Globus pallidus (tissue), 1 donor: ENCODE measurements around the gene UNC45A.

Source experiments
- DNase-seq: peaks from one replicate; pipeline ENCODE4 v3.0.0-alpha.2; 2015; ENCODE audit warnings: low spot score

Gene UNC45A

DNA sequence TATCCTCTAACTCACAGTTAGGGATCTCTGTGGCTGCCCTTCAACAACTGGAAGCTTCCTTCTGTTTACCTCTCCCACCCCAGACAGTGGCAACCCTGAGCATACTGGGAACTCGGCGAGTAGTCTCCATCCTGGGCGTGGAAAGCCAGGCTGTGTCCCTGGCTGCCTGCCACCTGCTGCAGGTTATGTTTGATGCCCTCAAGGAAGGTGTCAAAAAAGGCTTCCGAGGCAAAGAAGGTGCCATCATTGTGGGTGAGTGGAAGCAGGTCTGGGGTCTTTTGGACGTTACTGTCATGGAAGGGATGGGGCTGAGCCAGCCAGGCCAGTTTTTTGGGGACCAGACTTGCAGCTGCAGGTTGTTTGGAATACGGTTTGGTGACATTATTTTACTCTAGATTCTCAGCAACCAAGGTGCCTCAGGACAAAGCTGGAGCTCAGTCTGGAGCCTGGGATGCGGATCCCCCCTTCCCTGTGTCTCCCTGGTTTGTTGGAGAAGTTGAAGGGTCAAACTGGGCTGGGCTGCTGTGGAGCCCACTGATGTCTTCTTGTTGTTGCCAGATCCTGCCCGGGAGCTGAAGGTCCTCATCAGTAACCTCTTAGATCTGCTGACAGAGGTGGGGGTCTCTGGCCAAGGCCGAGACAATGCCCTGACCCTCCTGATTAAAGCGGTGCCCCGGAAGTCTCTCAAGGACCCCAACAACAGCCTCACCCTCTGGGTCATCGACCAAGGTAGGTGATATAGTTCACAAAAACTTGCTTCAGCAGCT lies 7.5 kb downstream of the UNC45A start:
- DNase-seq, result no peak

DNA sequence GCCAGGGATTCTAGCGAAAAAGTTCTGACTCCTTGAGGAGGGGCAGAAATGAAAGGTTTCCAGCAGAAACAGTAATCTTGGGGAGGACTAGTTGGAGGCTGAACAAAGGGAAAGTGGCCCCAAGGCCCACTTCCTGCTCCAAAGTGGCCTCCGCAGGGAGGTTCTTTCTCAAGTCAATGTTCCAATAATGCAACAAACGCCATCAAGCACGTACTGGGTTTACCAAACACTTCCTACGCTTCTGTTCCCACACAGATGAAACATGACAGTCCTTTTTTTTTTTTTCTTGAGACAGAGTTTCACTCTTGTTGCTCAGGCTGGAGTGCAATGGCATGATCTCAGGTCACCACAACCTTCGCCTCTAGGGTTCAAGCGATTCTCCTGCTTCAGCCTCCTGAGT lies 10.0 kb downstream of the UNC45A start:
- no peak for DNase-seq

GRCh38 chr15:90946538-90946937 lies 11.5 kb downstream of the UNC45A start:
- no peak for DNase-seq

DNA sequence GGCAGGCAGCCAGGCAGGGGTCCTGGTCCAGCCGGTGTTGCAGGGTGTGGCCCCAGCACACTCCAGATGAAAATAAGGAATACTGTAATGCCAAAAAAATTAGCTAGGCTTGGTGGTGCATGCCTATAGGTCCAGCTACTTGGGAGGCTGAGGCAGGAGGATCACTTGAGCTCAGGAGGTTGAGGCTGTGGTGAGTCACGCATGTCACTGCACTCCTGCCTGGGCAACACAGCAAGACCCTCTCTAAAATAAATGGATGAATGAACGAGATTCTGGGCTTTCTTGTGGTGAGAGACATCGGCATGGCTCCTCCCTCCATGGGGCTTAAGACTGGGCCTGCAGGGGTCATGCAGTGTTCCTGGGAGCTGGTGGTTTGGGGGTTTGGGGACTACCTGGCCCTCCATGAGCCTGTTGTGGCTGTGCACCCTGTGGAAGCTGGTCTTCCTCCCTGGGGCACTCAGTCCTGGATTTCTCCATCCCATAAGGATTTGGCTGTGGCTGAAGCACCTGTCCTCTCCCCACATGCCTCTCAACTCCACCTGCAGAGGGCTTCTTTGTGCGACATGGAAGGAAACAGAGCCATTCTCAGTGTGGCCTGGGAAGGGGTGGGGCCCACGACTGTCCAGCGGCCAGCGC lies 12.0 kb downstream of the UNC45A start:
- no peak for DNase-seq

DNA sequence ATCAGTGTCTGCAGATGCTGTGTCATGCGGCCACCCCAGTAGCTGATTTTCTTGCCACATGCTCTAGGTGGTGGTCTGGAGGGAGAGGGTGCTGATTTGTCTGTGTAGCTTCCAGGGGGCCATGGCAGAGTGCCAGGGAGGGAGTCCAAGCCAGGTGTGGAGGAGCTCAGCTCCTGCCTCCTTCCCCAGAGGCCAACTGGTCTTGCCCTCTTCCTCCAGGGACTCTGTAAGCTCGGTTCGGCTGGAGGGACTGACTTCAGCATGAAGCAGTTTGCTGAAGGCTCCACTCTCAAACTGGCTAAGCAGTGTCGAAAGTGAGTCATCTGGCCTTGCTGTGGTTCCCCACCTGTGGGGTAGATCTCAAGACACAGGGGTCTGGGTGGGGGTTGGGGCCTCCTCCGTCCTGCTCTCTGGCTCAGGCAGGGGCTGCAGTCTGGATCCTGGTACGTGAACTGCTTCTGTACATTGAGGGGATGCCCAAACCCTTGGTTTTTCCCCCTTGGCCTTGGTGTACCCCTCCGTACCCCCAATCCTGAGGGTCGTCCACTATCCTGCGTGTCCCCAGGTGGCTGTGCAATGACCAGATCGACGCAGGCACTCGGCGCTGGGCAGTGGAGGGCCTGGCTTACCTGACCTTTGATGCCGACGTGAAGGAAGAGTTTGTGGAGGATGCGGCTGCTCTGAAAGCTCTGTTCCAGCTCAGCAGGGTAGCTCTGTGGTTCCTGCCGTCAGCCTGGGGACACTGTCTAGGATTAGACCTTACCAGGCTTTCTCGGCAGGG lies 12.7 kb downstream of the UNC45A start:
- DNase-seq, result no peak

- DNase-seq, result no peak
Observed at GRCh38 chr15:90948506-90948905, 13.4 kb downstream of the UNC45A start.

DNA sequence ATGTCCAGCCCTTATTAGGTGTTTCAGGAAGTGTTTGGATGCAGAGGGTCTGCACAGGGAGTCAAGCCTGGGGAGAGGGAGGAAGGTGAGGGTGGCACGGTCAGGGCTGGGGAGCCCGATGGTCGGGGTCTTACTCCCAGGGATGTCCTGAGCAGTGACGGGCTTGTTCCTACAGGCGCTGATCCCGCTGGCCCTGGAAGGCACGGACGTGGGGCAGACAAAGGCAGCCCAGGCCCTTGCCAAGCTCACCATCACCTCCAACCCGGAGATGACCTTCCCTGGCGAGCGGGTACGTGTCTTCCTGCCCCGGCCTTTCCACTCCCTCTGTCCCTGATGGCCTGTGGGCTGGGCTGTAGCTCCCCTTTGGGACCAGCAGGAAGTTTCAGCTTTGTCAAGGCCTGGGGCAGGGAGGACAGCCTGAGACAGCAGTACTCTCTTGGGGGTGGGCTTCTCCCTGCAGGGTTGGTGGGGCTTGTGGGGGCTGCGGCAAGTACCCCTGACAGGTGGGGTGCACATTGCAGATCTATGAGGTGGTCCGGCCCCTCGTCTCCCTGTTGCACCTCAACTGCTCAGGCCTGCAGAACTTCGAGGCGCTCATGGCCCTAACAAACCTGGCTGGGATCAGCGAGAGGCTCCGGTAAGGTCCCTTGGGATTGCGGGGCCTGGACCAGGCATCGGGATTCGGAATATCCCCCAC lies 15.0 kb downstream of the UNC45A start:
- no peak for DNase-seq

DNA sequence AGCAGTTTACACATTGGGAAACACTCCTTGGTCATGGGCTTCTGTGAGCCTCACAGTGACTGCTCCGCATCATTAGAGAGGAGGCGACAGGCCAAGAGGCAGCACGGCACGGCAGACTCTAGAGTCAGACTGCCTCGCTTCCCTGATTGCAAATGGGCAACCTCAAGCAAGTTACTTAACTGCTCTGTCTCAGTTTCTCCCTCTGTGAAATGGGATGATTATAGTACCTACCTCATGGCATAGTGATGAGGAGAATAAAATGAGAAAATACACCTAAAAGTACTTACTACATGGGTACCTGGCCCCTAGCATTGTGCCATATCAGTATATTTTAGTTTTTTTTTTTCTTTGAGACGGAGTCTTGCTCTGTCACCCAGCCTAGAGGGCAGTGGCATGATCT lies 15.6 kb downstream of the UNC45A start:
- no peak for DNase-seq

- DNase-seq, result no peak
Observed at GRCh38 chr15:90952901-90953677, 18.0 kb downstream of the UNC45A start.

DNA sequence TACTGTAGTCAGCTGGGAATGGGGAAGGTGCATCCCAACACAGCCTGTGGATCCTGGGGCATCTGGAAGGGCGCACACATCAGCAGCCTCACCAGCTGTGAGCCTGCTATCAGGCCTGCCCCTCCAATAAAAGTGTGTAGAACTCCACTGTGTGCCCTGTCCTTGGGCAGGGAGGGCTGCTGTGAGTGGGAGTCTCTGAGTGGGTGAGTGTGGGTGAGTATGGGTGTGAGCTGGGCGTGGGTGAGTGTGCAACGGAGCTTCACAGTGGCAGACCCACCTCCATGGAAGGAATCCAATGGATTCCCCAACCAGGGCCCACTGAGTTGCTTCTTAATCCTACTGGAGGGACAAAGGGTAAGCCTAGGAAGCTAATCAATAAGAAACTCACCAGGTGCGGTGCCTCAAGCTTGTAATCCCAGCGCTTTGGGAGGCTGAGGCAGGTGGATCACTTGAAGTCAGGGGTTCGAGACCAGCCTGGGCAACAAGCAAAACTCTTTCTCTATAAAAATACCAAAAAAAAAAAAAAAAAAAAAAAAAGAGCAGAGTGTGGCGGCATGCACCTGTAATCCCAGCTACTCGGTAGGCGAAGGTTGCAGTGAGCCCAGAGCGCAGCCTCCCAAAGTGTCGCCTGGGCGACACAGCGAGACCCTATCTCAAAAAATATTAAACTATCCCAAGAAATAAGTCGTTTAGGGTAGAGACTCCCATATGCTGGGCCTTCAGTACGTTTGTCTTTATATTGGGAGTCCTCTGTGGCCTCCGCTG lies 19.0 kb downstream of the UNC45A start:
- no peak for DNase-seq

GRCh38 chr15:90954712-90955623 lies 19.9 kb downstream of the UNC45A start, which contains the start of gene RCCD1:
Gene RCCD1 (plus strand): TSS chr15:90954884. CDS start chr15:90956735, 1,851 bp downstream.
- peak; percentile 94 for DNase-seq

- DNase-seq, result no peak
Observed at GRCh38 chr15:90955624-90956273, 20.7 kb downstream of the UNC45A start.

DNA sequence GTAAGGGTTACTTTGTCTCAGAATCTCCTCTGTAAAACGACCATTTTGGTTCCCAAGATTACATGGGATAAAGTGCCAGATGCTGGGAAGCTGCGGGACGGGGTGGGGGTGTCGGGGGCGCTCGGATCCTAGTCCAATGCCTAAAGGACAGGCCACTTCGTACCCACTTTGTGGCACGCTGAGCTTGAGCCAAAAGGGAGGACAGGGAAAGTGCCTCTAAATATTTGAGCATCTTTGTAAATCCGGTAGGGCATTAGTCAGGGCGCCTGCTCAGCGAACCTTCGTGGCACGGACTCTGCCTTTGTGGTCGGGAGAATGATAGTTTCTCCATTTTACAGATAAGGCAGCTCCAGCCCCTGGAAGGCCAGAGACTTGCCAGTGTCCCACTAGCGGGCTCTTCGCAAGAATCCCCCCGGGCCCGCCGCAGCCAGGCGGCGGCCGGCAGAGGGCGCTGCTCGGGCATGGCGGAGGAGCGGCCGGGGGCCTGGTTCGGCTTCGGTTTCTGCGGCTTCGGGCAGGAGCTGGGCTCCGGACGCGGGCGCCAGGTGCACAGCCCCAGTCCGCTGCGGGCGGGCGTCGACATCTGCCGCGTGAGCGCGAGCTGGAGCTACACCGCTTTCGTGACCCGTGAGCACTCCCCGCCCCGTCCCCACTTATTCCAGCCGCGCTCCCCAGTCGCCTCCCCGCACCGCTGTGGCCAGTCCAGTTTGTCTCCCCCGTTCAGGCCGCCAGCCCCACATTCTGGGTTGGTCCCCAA lies 21.4 kb downstream of the UNC45A start:
- peak; percentile 56 for DNase-seq

DNA sequence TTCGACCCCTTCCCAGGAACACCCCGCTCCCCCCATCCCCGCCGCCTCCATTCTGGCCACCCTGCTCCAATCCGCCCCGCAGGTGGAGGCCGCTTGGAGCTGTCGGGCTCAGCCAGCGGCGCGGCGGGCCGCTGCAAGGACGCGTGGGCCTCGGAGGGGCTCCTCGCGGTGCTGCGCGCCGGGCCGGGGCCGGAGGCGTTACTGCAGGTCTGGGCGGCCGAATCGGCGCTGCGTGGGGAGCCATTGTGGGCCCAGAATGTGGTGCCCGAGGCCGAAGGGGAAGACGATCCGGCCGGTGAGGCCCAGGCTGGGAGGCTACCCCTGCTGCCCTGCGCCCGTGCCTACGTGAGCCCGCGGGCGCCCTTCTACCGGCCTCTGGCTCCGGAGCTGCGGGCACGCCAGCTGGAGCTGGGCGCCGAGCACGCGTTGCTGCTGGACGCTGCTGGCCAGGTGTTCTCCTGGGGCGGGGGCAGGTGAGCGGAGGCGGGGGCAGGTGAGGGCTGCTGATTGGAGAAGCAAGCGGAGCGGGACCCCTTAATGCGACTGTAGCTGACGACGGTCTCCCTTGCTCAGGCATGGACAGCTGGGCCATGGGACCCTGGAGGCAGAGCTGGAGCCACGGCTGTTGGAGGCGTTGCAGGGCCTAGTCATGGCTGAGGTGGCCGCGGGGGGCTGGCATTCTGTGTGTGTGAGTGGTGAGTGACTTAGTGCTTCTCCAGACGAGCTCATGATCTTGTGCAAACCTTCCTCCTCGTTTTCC lies 22.1 kb downstream of the UNC45A start:
- DNase-seq, result no peak

GRCh38 chr15:90957791-90958190 lies 22.7 kb downstream of the UNC45A start:
- DNase-seq, result no peak

- DNase-seq, result no peak
Observed at GRCh38 chr15:90959028-90959595, 24.0 kb downstream of the UNC45A start.

DNA sequence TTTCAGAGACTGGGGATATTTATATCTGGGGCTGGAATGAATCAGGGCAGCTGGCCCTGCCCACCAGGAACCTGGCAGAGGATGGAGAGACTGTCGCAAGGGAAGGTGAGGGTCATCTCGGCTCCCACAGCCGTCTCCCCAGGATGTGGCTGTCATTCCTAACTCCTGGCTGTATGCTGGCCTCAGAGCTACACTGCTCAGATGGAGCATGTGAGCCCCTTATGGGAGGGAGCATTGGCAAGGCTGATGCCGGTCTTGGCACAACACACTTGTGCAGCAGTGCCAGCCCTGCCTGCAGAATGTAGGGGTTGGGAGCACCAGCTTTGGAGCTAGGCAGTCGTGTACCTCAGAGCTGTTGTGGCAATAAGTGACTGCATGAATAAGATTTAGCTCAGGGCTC lies 24.8 kb downstream of the UNC45A start:
- peak; percentile 76 for DNase-seq
